ENCODE measurements around the gene CFAP74. TPM values are rescaled to one million over a fixed set of nuclear protein-coding genes. Genes with fewer than 3 reads are reported as not detected.
"Not testable (repeated sequence)": the region's sequence is repeated elsewhere in the genome, so short reads cannot be mapped to it uniquely, and the experiment has no call there.

Gene CFAP74
- polyA plus RNA-seq, 1 donor from 2014 or later = 0.22 TPM

- no peaks in the 10 kb centered on the region for H3K9me3 ChIP-seq (ENCODE audit: low read length)
- peaks cover 59% of the 10 kb centered on the region for H3K79me2 ChIP-seq (replicated peaks; ENCODE audit: insufficient read depth, low read length)
- TF ChIP-seq POLR2AphosphoS5 (IDR thresholded peaks at IDR 0.05) = peak; percentile 47
- no peak for TF ChIP-seq EP300 (conservative IDR thresholded peaks at IDR 0.05; ENCODE audit: poor library complexity, severe bottlenecking)
- peak; percentile 82 for TF ChIP-seq TAF1 (IDR thresholded peaks at IDR 0.05; ENCODE audit: low read depth)
- no peak for TF ChIP-seq CTCF (IDR thresholded peaks at IDR 0.05; ENCODE audit: poor library complexity, severe bottlenecking)
- no peak for TF ChIP-seq SMC3 (conservative IDR thresholded peaks at IDR 0.05; ENCODE audit: poor library complexity)
- TF ChIP-seq EZH2 (IDR thresholded peaks at IDR 0.05; ENCODE audit: borderline replicate concordance, insufficient read depth, low read length, poor library complexity, severe bottlenecking) = no peak
- TF ChIP-seq RAD21 (conservative IDR thresholded peaks at IDR 0.05) = no peak
- TF ChIP-seq MXI1 (conservative IDR thresholded peaks at IDR 0.05; ENCODE audit: poor library complexity, severe bottlenecking) = peak; percentile 21
- TF ChIP-seq, protein P1, sequence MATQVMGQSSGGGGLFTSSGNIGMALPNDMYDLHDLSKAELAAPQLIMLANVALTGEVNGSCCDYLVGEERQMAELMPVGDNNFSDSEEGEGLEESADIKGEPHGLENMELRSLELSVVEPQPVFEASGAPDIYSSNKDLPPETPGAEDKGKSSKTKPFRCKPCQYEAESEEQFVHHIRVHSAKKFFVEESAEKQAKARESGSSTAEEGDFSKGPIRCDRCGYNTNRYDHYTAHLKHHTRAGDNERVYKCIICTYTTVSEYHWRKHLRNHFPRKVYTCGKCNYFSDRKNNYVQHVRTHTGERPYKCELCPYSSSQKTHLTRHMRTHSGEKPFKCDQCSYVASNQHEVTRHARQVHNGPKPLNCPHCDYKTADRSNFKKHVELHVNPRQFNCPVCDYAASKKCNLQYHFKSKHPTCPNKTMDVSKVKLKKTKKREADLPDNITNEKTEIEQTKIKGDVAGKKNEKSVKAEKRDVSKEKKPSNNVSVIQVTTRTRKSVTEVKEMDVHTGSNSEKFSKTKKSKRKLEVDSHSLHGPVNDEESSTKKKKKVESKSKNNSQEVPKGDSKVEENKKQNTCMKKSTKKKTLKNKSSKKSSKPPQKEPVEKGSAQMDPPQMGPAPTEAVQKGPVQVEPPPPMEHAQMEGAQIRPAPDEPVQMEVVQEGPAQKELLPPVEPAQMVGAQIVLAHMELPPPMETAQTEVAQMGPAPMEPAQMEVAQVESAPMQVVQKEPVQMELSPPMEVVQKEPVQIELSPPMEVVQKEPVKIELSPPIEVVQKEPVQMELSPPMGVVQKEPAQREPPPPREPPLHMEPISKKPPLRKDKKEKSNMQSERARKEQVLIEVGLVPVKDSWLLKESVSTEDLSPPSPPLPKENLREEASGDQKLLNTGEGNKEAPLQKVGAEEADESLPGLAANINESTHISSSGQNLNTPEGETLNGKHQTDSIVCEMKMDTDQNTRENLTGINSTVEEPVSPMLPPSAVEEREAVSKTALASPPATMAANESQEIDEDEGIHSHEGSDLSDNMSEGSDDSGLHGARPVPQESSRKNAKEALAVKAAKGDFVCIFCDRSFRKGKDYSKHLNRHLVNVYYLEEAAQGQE (IDR thresholded peaks at IDR 0.05; ENCODE audit: borderline replicate concordance) = peak; percentile 83
- H3K36me3 ChIP-seq (ENCODE audit: insufficient read depth, low read length) = no peaks in the 10 kb centered on the region
- peak overlapping the region; percentile 97 for H3K27ac ChIP-seq (ENCODE audit: low read length)
- H3K4me2 ChIP-seq (ENCODE audit: low read length) = peak overlapping the region; percentile 89
- H4K20me1 ChIP-seq (ENCODE audit: insufficient read depth) = peaks cover 19% of the 10 kb centered on the region
- H3K27me3 ChIP-seq (ENCODE audit: insufficient read depth, low read depth, low read length) = no peaks in the 10 kb centered on the region
- H3F3A ChIP-seq (ENCODE audit: insufficient read depth, low read length, poor library complexity, severe bottlenecking) = peaks cover 11% of the 10 kb centered on the region
- H2AFZ ChIP-seq (ENCODE audit: low read depth, low read length) = no peak overlapping the region
- peak overlapping the region; percentile 85 for H3K4me3 ChIP-seq (ENCODE audit: low read length)
- H3K9ac ChIP-seq (ENCODE audit: low read length) = peak overlapping the region; percentile 97
- H3K9me2 ChIP-seq (ENCODE audit: insufficient read depth, low read length) = no peaks in the 10 kb centered on the region
Measured at GRCh38 chr1:1889847-1890505, 113.6 kb downstream of the CFAP74 start.

DNA sequence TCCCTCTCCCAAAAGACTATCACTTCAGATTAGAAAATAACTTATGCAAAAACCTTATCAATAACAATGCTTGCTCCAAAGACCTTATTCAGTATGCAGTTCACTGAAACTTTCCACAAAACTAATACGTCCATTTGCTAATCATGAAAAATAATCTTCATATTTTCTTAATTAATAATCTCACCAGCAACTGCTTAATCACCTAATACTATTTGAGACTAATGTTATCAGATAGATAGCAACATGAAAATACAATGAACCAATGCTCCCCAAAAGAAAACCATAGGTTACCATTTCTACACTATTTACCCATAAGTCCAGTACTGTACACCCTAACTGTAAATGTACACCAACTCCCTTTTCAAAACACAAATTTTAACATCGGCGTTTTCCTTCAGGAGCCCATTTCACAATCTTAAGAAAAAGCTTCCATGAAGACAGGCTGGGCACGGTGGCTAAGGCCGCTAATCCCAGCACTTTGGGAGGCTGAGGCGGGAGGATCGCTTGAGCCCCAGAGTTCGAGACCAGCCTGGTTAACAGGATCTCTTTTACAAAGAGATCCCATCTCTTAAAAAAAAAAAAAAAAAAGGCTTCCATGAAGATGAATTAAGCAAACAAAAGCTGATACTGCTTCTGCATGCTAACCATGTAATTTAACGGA, 114.4 kb downstream of the CFAP74 start:
- Histone ChIP-seq H2AFZ (ENCODE audit: low read depth, low read length) (no peak overlapping the region), H4K20me1 (ENCODE audit: insufficient read depth) (peaks cover 19% of the 10 kb centered on the region), H3K4me2 (ENCODE audit: low read length) (peak overlapping the region; percentile 89), H3K27ac (ENCODE audit: low read length) (peak overlapping the region; percentile 97), H3K9me2 (ENCODE audit: insufficient read depth, low read length) (no peaks in the 10 kb centered on the region), H3F3A (ENCODE audit: insufficient read depth, low read length, poor library complexity, severe bottlenecking) (peaks cover 11% of the 10 kb centered on the region), H3K27me3 (ENCODE audit: insufficient read depth, low read depth, low read length) (no peaks in the 10 kb centered on the region), H3K9ac (ENCODE audit: low read length) (peak overlapping the region; percentile 97), H3K4me3 (ENCODE audit: low read length) (peak overlapping the region; percentile 85), H3K79me2 (replicated peaks; ENCODE audit: insufficient read depth, low read length) (peaks cover 67% of the 10 kb centered on the region), H3K9me3 (ENCODE audit: low read length) (no peaks in the 10 kb centered on the region), H3K36me3 (ENCODE audit: insufficient read depth, low read length) (no peaks in the 10 kb centered on the region)
- no peak for TF ChIP-seq SMC3 (conservative IDR thresholded peaks at IDR 0.05; ENCODE audit: poor library complexity)
- TF ChIP-seq, protein P1 (IDR thresholded peaks at IDR 0.05; ENCODE audit: borderline replicate concordance) = no peak
- no peak for TF ChIP-seq POLR2AphosphoS5 (IDR thresholded peaks at IDR 0.05)
- TF ChIP-seq CTCF (IDR thresholded peaks at IDR 0.05; ENCODE audit: poor library complexity, severe bottlenecking) = no peak
- TF ChIP-seq MXI1 (conservative IDR thresholded peaks at IDR 0.05; ENCODE audit: poor library complexity, severe bottlenecking) = peak; percentile 4

DNA sequence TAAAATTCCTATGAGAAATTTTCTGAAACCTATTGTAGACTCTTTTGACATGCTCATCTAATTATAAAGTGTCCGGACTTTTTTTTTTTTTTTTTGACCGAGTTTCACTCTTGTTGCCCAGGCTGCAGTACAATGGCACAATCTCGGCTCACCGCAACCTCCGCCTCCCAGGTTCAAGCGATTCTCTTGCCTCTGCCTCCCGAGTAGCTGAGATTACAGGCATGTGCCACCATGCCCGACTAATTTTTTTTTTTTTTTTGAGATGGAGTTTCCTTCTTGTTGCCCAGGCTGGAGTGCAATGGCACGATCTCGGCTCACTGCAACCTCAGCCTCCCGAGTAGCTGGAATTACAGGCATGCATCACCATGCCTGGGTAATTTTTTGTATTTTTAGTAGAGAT, 119.7 kb downstream of the CFAP74 start:
- H3F3A ChIP-seq (ENCODE audit: insufficient read depth, low read length, poor library complexity, severe bottlenecking); H2AFZ ChIP-seq (ENCODE audit: low read depth, low read length); H3K9me2 ChIP-seq (ENCODE audit: insufficient read depth, low read length); H3K9me3 ChIP-seq (ENCODE audit: low read length); H3K9ac ChIP-seq (ENCODE audit: low read length); H3K27me3 ChIP-seq (ENCODE audit: insufficient read depth, low read depth, low read length); H3K27ac ChIP-seq (ENCODE audit: low read length); H3K4me3 ChIP-seq (ENCODE audit: low read length); H3K4me2 ChIP-seq (ENCODE audit: low read length); H3K36me3 ChIP-seq (ENCODE audit: insufficient read depth, low read length): not testable (repeated sequence)
- Histone ChIP-seq H3K79me2 (replicated peaks; ENCODE audit: insufficient read depth, low read length) (peaks cover 94% of the 10 kb centered on the region), H4K20me1 (ENCODE audit: insufficient read depth) (peaks cover 49% of the 10 kb centered on the region)

All from neural cell (in vitro differentiated cells).